MM.1S (cell line): ENCODE results near the gene SHROOM3.
"Not testable (repeated sequence)": the region's sequence is repeated elsewhere in the genome, so short reads cannot be mapped to it uniquely, and the experiment has no call there.

Experiments used
- DNase-seq: peaks from one replicate; pipeline ENCODE4 v3.0.0-alpha.2; 2015
- H2AFZ ChIP-seq: fragments of 300-600 bp; sonication (generic); 2 replicates; pipeline ENCODE4 v1.6.0; 2016; ENCODE audit warnings: antibody characterized with exemption, low read length
- H3F3A ChIP-seq: fragments of 300-600 bp; sonication (generic); 2 replicates; pipeline ENCODE4 v1.6.1; 2016; ENCODE audit warnings: mild to moderate bottlenecking, antibody characterized with exemption, low read length, moderate library complexity, mixed read lengths; ENCODE audit not compliant: insufficient read depth
- H3K27ac ChIP-seq: fragments of 300-600 bp; sonication (generic); 2 replicates; pipeline ENCODE4 v1.5.1; 2016; ENCODE audit warnings: mild to moderate bottlenecking, low read length
- H3K27me3 ChIP-seq: fragments of 300-600 bp; sonication (generic); replicated peaks from 2 replicates; pipeline ENCODE4 v1.6.0; 2016; ENCODE audit warnings: low read length; ENCODE audit not compliant: insufficient read depth
- H3K36me3 ChIP-seq: fragments of 300-600 bp; sonication (generic); replicated peaks from 2 replicates; pipeline ENCODE4 v1.6.1; 2016; ENCODE audit warnings: mild to moderate bottlenecking, low read length, mixed read lengths; ENCODE audit not compliant: insufficient read depth
- H3K4me1 ChIP-seq: fragments of 300-600 bp; sonication (generic); 2 replicates; pipeline ENCODE4 v1.6.1; 2016; ENCODE audit warnings: low read length, mixed read lengths
- H3K4me2 ChIP-seq: fragments of 300-600 bp; sonication (generic); 2 replicates; pipeline ENCODE4 v1.6.0; 2016; ENCODE audit warnings: low read depth, low read length
- H3K4me3 ChIP-seq: fragments of 300-600 bp; sonication (generic); 2 replicates; pipeline ENCODE4 v1.5.1; 2016; ENCODE audit warnings: low read length, mixed read lengths
- H3K79me2 ChIP-seq: fragments of 300-600 bp; sonication (generic); 2 replicates; pipeline ENCODE4 v1.6.1; 2016; ENCODE audit warnings: mixed run types, low read length, mixed read lengths
- H3K9ac ChIP-seq: fragments of 300-600 bp; sonication (generic); 2 replicates; pipeline ENCODE4 v1.6.1; 2016; ENCODE audit warnings: low read length, mixed read lengths
- H3K9me2 ChIP-seq: fragments of 300-600 bp; sonication (generic); replicated peaks from 2 replicates; pipeline ENCODE4 v1.6.1; 2016; ENCODE audit warnings: mild to moderate bottlenecking, low read length, mixed read lengths; ENCODE audit not compliant: insufficient read depth
- H3K9me3 ChIP-seq: fragments of 300-600 bp; sonication (generic); replicated peaks from 2 replicates; pipeline ENCODE4 v1.6.1; 2016; ENCODE audit warnings: mild to moderate bottlenecking, low read length, mixed read lengths; ENCODE audit not compliant: insufficient read depth
- H4K20me1 ChIP-seq: fragments of 300-600 bp; sonication (generic); 2 replicates; pipeline ENCODE4 v1.6.1; 2016; ENCODE audit warnings: mild to moderate bottlenecking, low read length, moderate library complexity, mixed read lengths; ENCODE audit not compliant: insufficient read depth
- CTCF ChIP-seq: fragments of 300-600 bp; sonication (generic); IDR thresholded peaks from 2 replicates; pipeline ENCODE4 v1.5.1; 2016; ENCODE audit warnings: antibody characterized with exemption, low read length, mixed read lengths
- EZH2 ChIP-seq: fragments of 300-600 bp; sonication (generic); optimal IDR thresholded peaks from 2 replicates; pipeline ENCODE3; 2017; ENCODE audit warnings: low read depth, mild to moderate bottlenecking, antibody characterized with exemption, low read length, mixed read lengths
- EZH2phosphoT487 ChIP-seq: fragments of 300-600 bp; sonication (generic); IDR thresholded peaks from 2 replicates; pipeline ENCODE4 v1.6.1; 2018; ENCODE audit warnings: antibody characterized with exemption, low read length

The SHROOM3 gene

GRCh38 chr4:76726631-76727030, 291.6 kb downstream of the SHROOM3 start:
- Histone ChIP-seq H3F3A (no peaks in the 10 kb centered on the region; the same call in 1 of the 2 replicates), H2AFZ (no peak overlapping the region), H4K20me1 (peaks cover 4% of the 10 kb centered on the region; the same call in 1 of the 2 replicates), H3K9me2 (no peaks in the 10 kb centered on the region), H3K9ac (no peak overlapping the region), H3K4me2 (no peak overlapping the region), H3K27ac (no peak overlapping the region), H3K4me3 (no peak overlapping the region), H3K27me3 (no peaks in the 10 kb centered on the region), H3K79me2 (peaks cover 96% of the 10 kb centered on the region), H3K36me3 (peaks cover 7% of the 10 kb centered on the region; the same call in 1 of the 2 replicates), H3K4me1 (peaks cover 28% of the 10 kb centered on the region), H3K9me3 (no peaks in the 10 kb centered on the region)
- DNase-seq, result no peak
- TF ChIP-seq CTCF (no peak), EZH2 (no peak), EZH2phosphoT487 (no peak)

GRCh38 chr4:76727934-76728333, 292.9 kb downstream of the SHROOM3 start:
- not testable (repeated sequence) for H3K27me3 ChIP-seq, H2AFZ ChIP-seq, H3K4me3 ChIP-seq, H3K9ac ChIP-seq, H3K4me2 ChIP-seq, H4K20me1 ChIP-seq, H3K9me3 ChIP-seq, H3K9me2 ChIP-seq, DNase-seq, H3K27ac ChIP-seq, H3F3A ChIP-seq, H3K36me3 ChIP-seq
- Histone ChIP-seq H3K79me2 (peaks cover 94% of the 10 kb centered on the region), H3K4me1 (peaks cover 25% of the 10 kb centered on the region)

- H3K4me2 ChIP-seq, result no peak overlapping the region
- no peak overlapping the region for H2AFZ ChIP-seq
- H3K9ac ChIP-seq, result no peak overlapping the region
- no peaks in the 10 kb centered on the region for H3K27me3 ChIP-seq
- H3K4me3 ChIP-seq, result no peak overlapping the region
- peaks cover 19% of the 10 kb centered on the region for H3K4me1 ChIP-seq
- no peaks in the 10 kb centered on the region; the same call in 1 of the 2 replicates for H3F3A ChIP-seq
- no peaks in the 10 kb centered on the region for H4K20me1 ChIP-seq
- no peak for TF ChIP-seq CTCF
- TF ChIP-seq EZH2, result no peak
- no peak for TF ChIP-seq EZH2phosphoT487
- peaks cover 7% of the 10 kb centered on the region; the same call in 1 of the 2 replicates for H3K36me3 ChIP-seq
- no peak for DNase-seq
- peaks cover 91% of the 10 kb centered on the region for H3K79me2 ChIP-seq
- H3K9me3 ChIP-seq, result no peaks in the 10 kb centered on the region
- H3K9me2 ChIP-seq, result no peaks in the 10 kb centered on the region
- H3K27ac ChIP-seq, result no peak overlapping the region
Measured at GRCh38 chr4:76729460-76729859, 294.4 kb downstream of the SHROOM3 start.

- H3K9me3 ChIP-seq, result no peaks in the 10 kb centered on the region
- H3F3A ChIP-seq, result no peaks in the 10 kb centered on the region; the same call in 1 of the 2 replicates
- DNase-seq, result no peak
- H3K27me3 ChIP-seq, result no peaks in the 10 kb centered on the region
- H3K27ac ChIP-seq, result no peak overlapping the region
- peaks cover 7% of the 10 kb centered on the region; the same call in 1 of the 2 replicates for H3K36me3 ChIP-seq
- no peak overlapping the region for H2AFZ ChIP-seq
- H3K9ac ChIP-seq, result no peak overlapping the region
- peaks cover 91% of the 10 kb centered on the region for H3K79me2 ChIP-seq
- H3K4me1 ChIP-seq, result peaks cover 16% of the 10 kb centered on the region
- no peaks in the 10 kb centered on the region for H3K9me2 ChIP-seq
- no peaks in the 10 kb centered on the region for H4K20me1 ChIP-seq
- TF ChIP-seq EZH2 (no peak), CTCF (no peak), EZH2phosphoT487 (no peak)
- no peak overlapping the region for H3K4me2 ChIP-seq
- H3K4me3 ChIP-seq, result no peak overlapping the region
Measured at GRCh38 chr4:76729980-76730379, 295.0 kb downstream of the SHROOM3 start.
